G401.6 (cell line): ENCODE measurements around the gene SCAPER.

Experiments used
- FAIRE-seq: peaks from 2 replicates; lab custom pipeline; 2012; peaks lifted over from hg19 to GRCh38; lab: Jason Lieb, UNC

Gene SCAPER

GRCh38 chr15:76669521-76670207 is 235.5 kb downstream of the SCAPER start:
- FAIRE-seq = peak; percentile 83

GRCh38 chr15:76668900-76669299 is 236.2 kb downstream of the SCAPER start:
- no peak for FAIRE-seq

- FAIRE-seq = no peak
These were observed 237.0 kb downstream of the SCAPER start for GRCh38 chr15:76667943-76668715.

DNA sequence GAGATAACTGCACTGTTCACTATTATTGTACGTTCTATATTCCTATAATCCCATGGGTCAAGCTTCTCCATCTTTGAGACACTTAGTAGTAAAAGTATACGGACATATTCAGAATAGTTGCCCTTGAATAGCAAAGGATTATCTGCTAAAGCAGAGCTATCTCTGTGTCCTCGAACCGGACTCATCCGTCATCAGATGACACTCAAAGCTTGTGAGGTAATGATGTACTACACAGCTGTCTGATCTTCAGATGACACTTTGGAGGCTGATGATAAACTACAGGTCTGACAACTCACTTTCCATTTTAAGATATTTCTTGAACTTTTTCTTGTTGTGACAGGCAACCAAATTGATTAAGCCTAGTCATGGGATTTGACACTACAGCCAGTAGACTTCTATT is 240.2 kb downstream of the SCAPER start:
- FAIRE-seq = no peak

- no peak for FAIRE-seq
These were observed 240.7 kb downstream of the SCAPER start for GRCh38 chr15:76664411-76664810.

- no peak for FAIRE-seq
These were observed 241.6 kb downstream of the SCAPER start for GRCh38 chr15:76663529-76663928.

DNA sequence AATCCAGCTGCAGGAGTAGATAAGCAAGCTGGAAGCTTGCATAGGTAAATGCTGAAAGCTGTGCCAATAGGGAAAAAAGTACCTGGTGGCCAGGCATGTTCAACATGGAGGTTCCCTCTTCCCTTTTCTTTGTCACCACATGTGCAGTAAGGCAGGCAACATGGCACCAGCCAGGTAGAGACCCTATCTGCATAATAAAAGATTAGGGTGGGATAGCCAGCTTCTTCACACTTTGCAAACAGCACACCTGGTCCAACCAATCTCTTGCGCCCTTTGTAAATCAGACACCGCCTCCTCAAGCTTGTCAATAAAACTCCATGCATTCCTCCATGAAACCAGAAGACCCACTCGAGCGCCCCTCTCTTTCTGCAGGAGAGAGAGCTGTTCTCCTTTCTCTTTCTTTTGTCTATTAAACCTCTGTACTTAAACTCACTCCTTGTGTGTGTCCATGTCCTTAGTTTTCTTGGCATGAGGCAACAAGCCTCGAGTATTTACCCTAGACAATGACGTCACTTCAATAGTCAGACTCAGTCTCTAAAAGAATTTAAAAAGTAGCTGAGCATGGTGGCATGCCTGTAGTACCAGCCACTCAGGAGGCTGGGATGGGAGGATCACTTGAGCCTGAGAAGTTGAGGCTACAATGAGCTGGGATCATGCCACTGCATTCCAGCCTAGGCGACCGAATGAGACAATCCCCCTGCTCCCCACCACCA is 256.3 kb downstream of the SCAPER start:
- FAIRE-seq = no peak

GRCh38 chr15:76647612-76648011 is 257.5 kb downstream of the SCAPER start:
- no peak for FAIRE-seq

DNA sequence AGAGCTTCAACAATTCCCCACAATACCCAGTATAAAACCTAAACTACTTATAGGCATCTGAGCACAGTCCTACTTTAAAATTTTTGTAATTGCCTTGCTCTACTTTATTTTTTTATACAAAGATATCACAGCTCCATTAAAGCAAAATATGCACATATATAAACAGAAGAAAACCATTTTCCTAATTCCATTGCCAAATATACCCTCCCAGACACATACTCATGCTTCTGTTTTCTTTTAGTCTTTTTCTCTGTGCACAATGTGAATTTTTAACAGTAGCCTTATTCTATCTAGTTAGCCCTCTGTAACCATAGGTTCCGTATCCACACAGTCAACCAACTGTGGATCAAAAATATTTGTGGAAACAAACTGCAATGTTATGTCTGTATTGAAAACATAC is 260.5 kb downstream of the SCAPER start:
- no peak for FAIRE-seq

GRCh38 chr15:76642671-76643070 is 262.5 kb downstream of the SCAPER start:
- FAIRE-seq = peak; percentile 6

DNA sequence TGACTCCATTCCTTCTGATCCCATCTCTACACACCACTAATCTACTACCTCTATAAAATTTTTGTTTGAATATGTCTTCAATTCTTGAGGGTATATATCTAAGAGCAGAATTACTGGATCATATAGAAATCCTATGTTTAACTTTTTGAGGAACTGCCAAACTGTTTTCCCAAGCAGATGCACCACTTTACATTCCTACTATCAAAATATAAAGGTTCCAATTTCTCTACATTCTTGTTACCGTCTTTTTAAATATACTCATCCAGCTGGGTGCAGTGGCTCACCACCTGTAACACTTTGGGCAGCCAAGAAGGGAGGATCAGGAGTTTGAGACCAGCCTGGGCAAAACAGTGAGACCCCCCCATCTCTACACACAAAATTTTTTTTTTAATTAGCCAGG is 268.0 kb downstream of the SCAPER start:
- no peak for FAIRE-seq

DNA sequence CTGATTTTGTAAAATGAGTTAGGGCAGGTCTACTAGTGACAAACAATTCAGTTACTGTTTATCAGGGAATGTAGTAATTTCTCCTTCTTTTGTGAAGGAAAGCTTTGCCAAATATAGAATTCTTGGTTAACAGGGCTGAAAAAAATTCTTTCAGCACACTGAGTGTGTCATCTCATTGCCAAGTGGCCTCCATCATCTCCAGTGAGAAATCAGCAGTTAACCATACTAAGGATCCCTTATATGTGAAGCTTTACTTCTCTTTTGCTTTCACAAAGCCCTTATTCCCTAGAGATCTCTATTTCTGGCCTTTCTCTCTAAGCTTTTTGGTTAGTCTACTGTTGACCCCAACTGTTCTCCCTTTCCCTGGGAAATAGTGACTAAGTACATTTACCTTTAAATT is 269.1 kb downstream of the SCAPER start:
- no peak for FAIRE-seq

GRCh38 chr15:76626611-76627010 is 278.5 kb downstream of the SCAPER start:
- no peak for FAIRE-seq

GRCh38 chr15:76625267-76625666 is 279.9 kb downstream of the SCAPER start:
- FAIRE-seq = no peak

GRCh38 chr15:76614725-76615124 is 290.4 kb downstream of the SCAPER start:
- no peak for FAIRE-seq

DNA sequence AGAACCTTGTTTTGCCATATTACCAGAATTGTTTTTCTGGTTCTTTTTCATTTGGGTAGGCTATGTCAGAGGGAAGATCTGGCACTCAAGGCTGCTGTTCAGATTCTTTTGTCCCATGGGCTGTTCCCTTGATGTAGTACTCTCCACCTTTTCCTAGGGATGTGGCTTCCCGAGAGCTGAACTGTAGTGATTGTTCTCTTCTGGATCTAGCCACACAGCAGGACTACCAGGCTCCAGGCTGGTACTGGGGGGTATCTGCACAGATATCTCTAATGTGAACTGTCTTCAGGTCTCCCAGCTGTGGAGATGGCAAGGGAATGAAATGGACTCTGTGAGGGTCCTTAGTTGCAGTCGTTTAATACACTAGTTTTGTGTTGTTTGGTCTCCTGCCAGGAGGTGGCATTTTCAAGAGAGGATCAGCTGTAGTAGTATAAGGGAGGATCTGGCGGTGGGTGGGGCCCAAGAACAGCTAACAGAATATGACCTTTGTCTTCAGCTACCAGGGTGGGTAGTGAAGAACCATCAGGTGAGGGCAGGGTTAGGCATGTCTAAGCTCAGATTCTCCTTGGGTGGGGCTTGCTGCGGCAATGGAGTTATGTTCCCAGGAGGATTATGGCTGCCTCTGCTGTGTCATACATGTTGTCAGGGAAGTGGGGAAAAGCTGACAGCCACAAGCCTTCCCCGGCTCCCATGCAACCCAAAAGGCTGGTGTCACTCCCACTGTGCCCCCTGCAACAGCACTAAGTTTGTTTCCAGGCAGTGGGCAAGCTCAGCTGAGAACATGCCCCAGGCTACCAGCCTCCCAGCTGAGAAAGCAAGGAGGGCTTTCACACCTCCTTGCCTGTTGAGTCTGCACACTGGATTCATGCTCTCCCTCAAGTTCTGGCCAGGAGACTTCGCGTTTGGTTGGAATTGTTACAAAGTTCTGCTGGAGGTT is 316.1 kb downstream of the SCAPER start:
- FAIRE-seq = no peak

GRCh38 chr15:76585576-76585897 is 319.6 kb downstream of the SCAPER start:
- FAIRE-seq = no peak

DNA sequence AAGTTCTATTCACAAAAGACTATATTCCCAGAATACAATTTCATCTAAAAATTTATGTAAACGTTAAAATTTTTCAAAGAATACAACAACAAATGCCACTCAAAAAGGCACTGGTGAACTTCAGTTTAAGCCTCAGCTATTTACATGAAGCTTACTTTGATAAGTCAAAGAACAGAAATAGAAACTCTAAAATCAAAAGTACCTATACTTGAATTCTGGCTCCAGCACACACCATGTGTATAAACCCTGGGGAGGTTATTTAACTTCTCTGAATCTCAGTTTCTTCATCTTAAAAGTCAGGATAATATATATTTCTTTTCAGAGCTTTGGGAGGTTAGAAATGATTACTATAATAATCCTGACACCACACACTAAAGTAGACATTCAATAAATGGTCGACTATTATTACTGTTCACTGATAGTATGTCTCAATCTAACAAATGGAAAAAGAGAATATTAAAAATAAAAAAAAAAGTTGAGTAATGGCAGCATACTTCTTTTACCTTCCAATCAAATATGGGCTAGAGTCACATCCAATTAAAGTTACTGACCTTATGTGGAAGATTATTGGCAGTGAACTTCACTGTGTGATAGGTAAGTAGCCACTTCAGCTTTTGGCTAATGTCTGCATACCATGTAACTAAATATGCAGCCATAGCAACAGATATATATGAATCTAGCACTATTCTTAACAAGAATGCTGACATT is 320.1 kb downstream of the SCAPER start:
- no peak for FAIRE-seq

- FAIRE-seq = no peak
These were observed 322.6 kb downstream of the SCAPER start for GRCh38 chr15:76582550-76582949.

DNA sequence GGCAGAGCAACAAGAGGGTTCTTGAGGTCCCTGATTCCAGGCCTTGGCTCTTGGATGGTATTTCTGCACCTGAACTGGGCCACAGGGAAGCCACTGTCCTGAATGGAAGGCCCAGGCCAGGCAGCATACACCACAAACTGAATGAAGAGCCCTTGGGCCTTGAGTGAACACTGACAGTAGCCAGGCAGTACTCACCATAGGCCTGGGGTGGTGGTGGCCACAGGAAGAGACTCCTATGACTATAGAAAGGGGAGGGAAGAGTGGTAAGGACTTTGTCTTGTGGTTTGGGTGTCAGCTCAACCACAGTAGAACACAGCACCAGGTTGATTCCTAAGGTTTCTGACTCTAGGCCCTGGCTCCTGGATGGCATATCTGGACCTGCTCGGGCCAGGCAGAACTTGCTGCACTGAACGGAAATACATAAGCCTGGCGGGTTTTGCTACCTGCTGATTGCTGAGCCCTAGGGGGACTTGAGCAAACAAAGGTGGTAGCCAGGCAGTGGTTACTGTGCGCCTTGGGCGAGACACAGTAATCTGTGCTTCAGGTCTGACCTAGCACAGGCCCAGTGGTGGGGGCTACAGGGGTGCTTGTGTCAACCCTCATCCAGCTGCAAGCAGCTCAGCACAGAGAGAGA is 327.1 kb downstream of the SCAPER start:
- FAIRE-seq = no peak
